Measurements from ENCODE around the gene ENG. TPM values are rescaled to one million over a fixed set of nuclear protein-coding genes. Genes with fewer than 3 reads are reported as not detected.

The ENG gene
- total RNA-seq, 1 experiment from 2014 or later = 0.76 TPM

DNA sequence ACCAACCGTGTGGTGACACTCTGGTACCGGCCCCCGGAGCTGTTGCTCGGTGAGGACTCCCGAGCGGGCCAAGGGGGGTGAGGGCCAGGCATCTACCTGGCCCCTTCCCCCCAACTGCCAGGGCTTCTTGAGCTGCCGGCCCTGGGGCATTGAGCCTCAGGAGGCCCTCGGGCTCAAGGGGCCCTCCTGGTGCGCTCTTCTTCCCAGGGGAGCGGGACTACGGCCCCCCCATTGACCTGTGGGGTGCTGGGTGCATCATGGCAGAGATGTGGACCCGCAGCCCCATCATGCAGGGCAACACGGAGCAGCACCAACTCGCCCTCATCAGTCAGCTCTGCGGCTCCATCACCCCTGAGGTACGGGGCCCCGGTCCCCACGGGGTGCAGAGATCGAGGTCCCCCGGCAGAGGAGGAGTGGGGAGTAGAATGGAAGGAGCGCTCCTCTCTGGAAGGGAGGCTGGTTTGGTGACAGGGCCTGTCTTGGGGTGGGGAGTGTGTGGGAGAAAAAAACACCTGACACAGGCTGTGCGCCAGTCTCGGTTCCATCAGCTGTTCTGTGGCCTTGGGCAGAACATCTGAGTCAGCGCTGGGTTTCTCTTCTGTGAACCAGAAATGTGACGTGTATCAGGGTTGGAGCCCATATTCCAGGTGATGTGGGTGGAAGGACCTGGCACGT lies 66.0 kb downstream of the ENG start:
- H3K27ac ChIP-seq (ENCODE audit: low read depth, low read length) = no peak overlapping the region
- ChIA-PET CTCF (no interaction called here), RAD21 (ENCODE audit: low non-redundant PET in 1 of 2, low total read pairs in 2 of 2, uncharacterized antibody in 2 of 2, unreplicated experiment in 2 of 2) (no interaction called here), POLR2A (no interaction called here)
- H3K9ac ChIP-seq (ENCODE audit: low read length) = no peak overlapping the region
- no peaks in the 10 kb centered on the region for H3K9me3 ChIP-seq (ENCODE audit: control insufficient read depth in 1 of 2, insufficient read depth in 1 of 2, low read depth in 1 of 2, low read length in 2 of 2)
- no peak for ATAC-seq
- no peaks in the 10 kb centered on the region for H3K27me3 ChIP-seq (ENCODE audit: insufficient read depth, low read length)
- H3K4me3 ChIP-seq (replicated peaks in 1 of 2; ENCODE audit: low read depth in 1 of 2, low read length in 2 of 2) = no peak overlapping the region
- H3K9me2 ChIP-seq (ENCODE audit: insufficient read depth) = no peaks in the 10 kb centered on the region
- peaks cover 35 to 55% of the 10 kb centered on the region in 2 experiments for H3K36me3 ChIP-seq (ENCODE audit: control insufficient read depth in 1 of 2, insufficient read depth in 2 of 2, low read length in 2 of 2)
- no peak overlapping the region for H2AFZ ChIP-seq (ENCODE audit: low read depth, low read length, poor library complexity, severe bottlenecking)
- TF ChIP-seq YY1 (IDR thresholded peaks at IDR 0.05; ENCODE audit: extremely low read depth, insufficient replicate concordance, low read depth, low read length) (no peak), POLR2A (IDR thresholded peaks at IDR 0.05; ENCODE audit: borderline replicate concordance, extremely low read depth, insufficient read depth, insufficient read length) (no peak), EZH2phosphoT487 (IDR thresholded peaks at IDR 0.05; ENCODE audit: borderline replicate concordance) (no peak), EZH2 (IDR thresholded peaks at IDR 0.05) (no peak), CBX3 (IDR thresholded peaks at IDR 0.05; ENCODE audit: low read depth) (no peak), SRF (IDR thresholded peaks at IDR 0.05; ENCODE audit: low read depth) (no peak), FOSL1 (IDR thresholded peaks at IDR 0.05; ENCODE audit: low read depth) (no peak), ZFX (IDR thresholded peaks at IDR 0.05) (no peak), CEBPB (IDR thresholded peaks at IDR 0.05; ENCODE audit: low read depth) (no peak), TCF7L2 (IDR thresholded peaks at IDR 0.05; ENCODE audit: borderline replicate concordance, extremely low read depth, insufficient read depth, insufficient read length) (no peak), EGR1 (IDR thresholded peaks at IDR 0.05; ENCODE audit: low read depth) (no peak), ZNF274 (IDR thresholded peaks at IDR 0.05; ENCODE audit: low read depth, low read length) (no peak), SP1 (IDR thresholded peaks at IDR 0.05; ENCODE audit: low read depth) (no peak)
- TF ChIP-seq, protein P1, sequence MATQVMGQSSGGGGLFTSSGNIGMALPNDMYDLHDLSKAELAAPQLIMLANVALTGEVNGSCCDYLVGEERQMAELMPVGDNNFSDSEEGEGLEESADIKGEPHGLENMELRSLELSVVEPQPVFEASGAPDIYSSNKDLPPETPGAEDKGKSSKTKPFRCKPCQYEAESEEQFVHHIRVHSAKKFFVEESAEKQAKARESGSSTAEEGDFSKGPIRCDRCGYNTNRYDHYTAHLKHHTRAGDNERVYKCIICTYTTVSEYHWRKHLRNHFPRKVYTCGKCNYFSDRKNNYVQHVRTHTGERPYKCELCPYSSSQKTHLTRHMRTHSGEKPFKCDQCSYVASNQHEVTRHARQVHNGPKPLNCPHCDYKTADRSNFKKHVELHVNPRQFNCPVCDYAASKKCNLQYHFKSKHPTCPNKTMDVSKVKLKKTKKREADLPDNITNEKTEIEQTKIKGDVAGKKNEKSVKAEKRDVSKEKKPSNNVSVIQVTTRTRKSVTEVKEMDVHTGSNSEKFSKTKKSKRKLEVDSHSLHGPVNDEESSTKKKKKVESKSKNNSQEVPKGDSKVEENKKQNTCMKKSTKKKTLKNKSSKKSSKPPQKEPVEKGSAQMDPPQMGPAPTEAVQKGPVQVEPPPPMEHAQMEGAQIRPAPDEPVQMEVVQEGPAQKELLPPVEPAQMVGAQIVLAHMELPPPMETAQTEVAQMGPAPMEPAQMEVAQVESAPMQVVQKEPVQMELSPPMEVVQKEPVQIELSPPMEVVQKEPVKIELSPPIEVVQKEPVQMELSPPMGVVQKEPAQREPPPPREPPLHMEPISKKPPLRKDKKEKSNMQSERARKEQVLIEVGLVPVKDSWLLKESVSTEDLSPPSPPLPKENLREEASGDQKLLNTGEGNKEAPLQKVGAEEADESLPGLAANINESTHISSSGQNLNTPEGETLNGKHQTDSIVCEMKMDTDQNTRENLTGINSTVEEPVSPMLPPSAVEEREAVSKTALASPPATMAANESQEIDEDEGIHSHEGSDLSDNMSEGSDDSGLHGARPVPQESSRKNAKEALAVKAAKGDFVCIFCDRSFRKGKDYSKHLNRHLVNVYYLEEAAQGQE (IDR thresholded peaks at IDR 0.05; ENCODE audit: low read depth) = no peak
- TF ChIP-seq, protein P2, sequence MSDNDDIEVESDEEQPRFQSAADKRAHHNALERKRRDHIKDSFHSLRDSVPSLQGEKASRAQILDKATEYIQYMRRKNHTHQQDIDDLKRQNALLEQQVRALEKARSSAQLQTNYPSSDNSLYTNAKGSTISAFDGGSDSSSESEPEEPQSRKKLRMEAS (IDR thresholded peaks at IDR 0.05) = no peak
- peaks cover 31% of the 10 kb centered on the region; the same call in 1 of the 2 replicates for H4K20me1 ChIP-seq (ENCODE audit: insufficient read depth)
- peaks cover 50% of the 10 kb centered on the region for H3K79me2 ChIP-seq (ENCODE audit: insufficient read depth, low read length)
- no peak overlapping the region for H3K4me2 ChIP-seq (ENCODE audit: low read length)
- no peak for DNase-seq (ENCODE audit: low read depth, low spot score)
- BruUV-seq (replicated peaks) = no TSS peak
- intact Hi-C loops (cut with micrococcal nuclease) = loop anchor here (5.0 kb wide), 1 partner anchor 129 kb away; the partner anchor contains the start of gene ST6GALNAC4
- peaks cover 11 to 14% of the 10 kb centered on the region in 2 experiments; a peak in 3 of 4 replicates for H3K4me1 ChIP-seq (ENCODE audit: control insufficient read depth in 1 of 2, insufficient read depth in 2 of 2, low read length in 2 of 2)
